CD14-positive monocyte (primary cell): ENCODE data around the gene TSPAN11. TPM values are rescaled to one million over a fixed set of nuclear protein-coding genes. Genes with fewer than 3 reads are reported as not detected.

Source experiments
- DNase-seq, 3 donors: peaks; one replicate each; pipeline ENCODE4 v3.0.0-alpha.2; 2011 to 2022
- H2AFZ ChIP-seq: 2 replicates; pipeline ENCODE4 v1.6.0; 2012; ENCODE audit warnings: mild to moderate bottlenecking, low read depth, low read length, inconsistent platforms; ENCODE audit not compliant: insufficient read depth, poor library complexity, severe bottlenecking
- H3K27ac ChIP-seq, 2 donors: 1 replicate in 1 of 2; 2 replicates in 1 of 2; pipeline ENCODE4 v1.5.1; 2012 to 2013; ENCODE audit warnings: low read length in 2 of 2, control low read depth in 1 of 2, inconsistent platforms in 1 of 2, low read depth in 1 of 2, mild to moderate bottlenecking in 1 of 2
- H3K27me3 ChIP-seq, 2 donors: one replicate each; pipeline versions ENCODE4 v1.6.0 to v1.6.1; 2011 to 2013; ENCODE audit warnings: low read length in 2 of 2; ENCODE audit not compliant: control insufficient read depth in 2 of 2, insufficient read depth in 2 of 2
- H3K36me3 ChIP-seq, 2 donors: replicated peaks in 1 of 2; 1 replicate in 1 of 2; 2 replicates in 1 of 2; pipeline versions ENCODE4 v1.5.1 to v1.6.1; 2012 to 2013; ENCODE audit warnings: low read length in 2 of 2, control low read depth in 1 of 2, inconsistent platforms in 1 of 2, mild to moderate bottlenecking in 1 of 2; ENCODE audit not compliant: insufficient read depth in 2 of 2, control insufficient read depth in 1 of 2
- H3K4me1 ChIP-seq, 2 donors: 1 replicate in 1 of 2; 2 replicates in 1 of 2; pipeline versions ENCODE4 v1.5.1 to v1.6.1; 2012 to 2013; ENCODE audit warnings: low read length in 2 of 2, control low read depth in 1 of 2, inconsistent platforms in 1 of 2, mild to moderate bottlenecking in 1 of 2, moderate library complexity in 1 of 2; ENCODE audit not compliant: insufficient read depth in 2 of 2, control insufficient read depth in 1 of 2
- H3K4me2 ChIP-seq: replicated peaks from 2 replicates; pipeline ENCODE3; 2012; ENCODE audit warnings: low read length, moderate library complexity, mild to moderate bottlenecking; ENCODE audit not compliant: poor library complexity, severe bottlenecking; ENCODE audit errors: extremely low read depth
- H3K4me3 ChIP-seq, 3 experiments: fragments of 200-600 bp in 1 of 3; sonication (generic) in 1 of 3; replicated peaks in 1 of 3; 1 replicate in 2 of 3; 2 replicates in 1 of 3; pipeline ENCODE4 v1.5.1; 2011 to 2013; ENCODE audit warnings: low read length in 3 of 3, mild to moderate bottlenecking in 3 of 3, control low read depth in 2 of 3, low read depth in 2 of 3, inconsistent platforms in 1 of 3, moderate library complexity in 1 of 3
- H3K79me2 ChIP-seq: 2 replicates; pipeline ENCODE4 v1.6.0; 2012; ENCODE audit warnings: mild to moderate bottlenecking, control low read depth, inconsistent platforms, low read length, moderate library complexity; ENCODE audit not compliant: insufficient read depth
- H3K9ac ChIP-seq: 2 replicates; pipeline ENCODE4 v1.6.0; 2017; ENCODE audit warnings: low read length, mild to moderate bottlenecking; ENCODE audit not compliant: insufficient read depth, poor library complexity, severe bottlenecking
- H3K9me3 ChIP-seq, 2 donors: replicated peaks in 1 of 2; 1 replicate in 1 of 2; 2 replicates in 1 of 2; pipeline versions ENCODE4 v1.5.1 to v1.6.1; 2012 to 2013; ENCODE audit warnings: low read length in 2 of 2, control low read depth in 1 of 2; ENCODE audit not compliant: control insufficient read depth in 1 of 2, insufficient read depth in 1 of 2
- H4K20me1 ChIP-seq: 2 replicates; pipeline ENCODE4 v1.6.0; 2012; ENCODE audit warnings: mild to moderate bottlenecking, low read length, control low read depth, moderate library complexity; ENCODE audit not compliant: insufficient read depth
- H3K27ac Mint-ChIP-seq, 7 donors: one replicate each; pipeline ENCODE4 v1.8.0; 2020; ENCODE audit warnings: mild to moderate bottlenecking in 7 of 7, mixed read lengths in 7 of 7, moderate library complexity in 6 of 7, inconsistent platforms in 2 of 7
- H3K27me3 Mint-ChIP-seq, 3 donors: one replicate each; pipeline ENCODE4 v1.8.0; 2021 to 2022; ENCODE audit warnings: low read depth in 3 of 3, mild to moderate bottlenecking in 3 of 3, mixed read lengths in 3 of 3, moderate library complexity in 3 of 3, inconsistent platforms in 1 of 3
- H3K36me3 Mint-ChIP-seq, 2 donors: one replicate each; pipeline ENCODE4 v1.8.0; 2020; ENCODE audit warnings: mixed read lengths in 2 of 2, inconsistent platforms in 1 of 2, mild to moderate bottlenecking in 1 of 2
- H3K4me1 Mint-ChIP-seq: one replicate; pipeline ENCODE4 v1.8.0; 2020; ENCODE audit warnings: mild to moderate bottlenecking, mixed read lengths
- H3K4me3 Mint-ChIP-seq, 2 donors: one replicate each; pipeline ENCODE4 v1.8.0; 2020; ENCODE audit warnings: mild to moderate bottlenecking in 2 of 2, mixed read lengths in 2 of 2, moderate library complexity in 1 of 2
- H3K9me3 Mint-ChIP-seq, 7 donors: one replicate each; pipeline ENCODE4 v1.8.0; 2020 to 2022; ENCODE audit warnings: mixed read lengths in 7 of 7, mild to moderate bottlenecking in 6 of 7, moderate library complexity in 6 of 7, inconsistent platforms in 2 of 7
- WGBS: methylation state at CpG from one replicate; pipeline ENCODE4 v1.1.5; 2013; ENCODE audit warnings: missing lambda C conversion rate; ENCODE audit not compliant: insufficient coverage; 5-methylcytosine and 5-hydroxymethylcytosine counted together
- intact Hi-C, 2 donors: fragments of 100-400 bp; cut with micrococcal nuclease; formaldehyde crosslinking; loops; one replicate each; pipeline versions ENCODE4 v1.15.0 to v1.15.1; 2023
- polyA plus RNA-seq, 3 donors: library from polyadenylated mRNA; depleted of rRNA in 1 of 3; unstranded in 2 of 3; stranded (reverse) in 1 of 3; fragments of 300-500 nt in 2 of 3; fragments of >200 nt in 1 of 3; fragmentation: Illumina TruSeq in 2 of 3; gene quantifications; 1 replicate in 2 of 3; 2 replicates in 1 of 3; pipeline ENCODE4 v1.2.3, GENCODE V29; 2012 to 2021
- TF ChIP-seq, protein P1 (sequence below): fragments of 200-600 bp; IDR thresholded peaks from one replicate; pipeline ENCODE4 v1.8.0; 2022; ENCODE audit warnings: antibody characterized with exemption, mild to moderate bottlenecking

TSPAN11 gene
- polyA plus RNA-seq, 3 donors: not detected

GRCh38 chr12:30977124-30977523 lies 50.6 kb downstream of the TSPAN11 start:
- WGBS: 87% methylated on average over 9 of the region's 11 CpGs
- Mint-ChIP-seq H3K4me3 (no peak overlapping the region), H3K27ac (no peak overlapping the region), H3K4me1 (no peaks in the 10 kb centered on the region), H3K27me3 (peaks cover 0 to 4% (median 0%) of the 10 kb centered on the region in 3 donors), H3K9me3 (peaks cover 0 to 2% (median 0%) of the 10 kb centered on the region in 7 donors), H3K36me3 (no peaks in the 10 kb centered on the region)
- Histone ChIP-seq H2AFZ (no peak overlapping the region), H3K9ac (no peak overlapping the region), H3K4me3 (no peak overlapping the region), H3K4me1 (no peaks in the 10 kb centered on the region), H3K4me2 (no peak overlapping the region), H3K27ac (no peak overlapping the region), H3K27me3 (no peaks in the 10 kb centered on the region), H3K9me3 (no peaks in the 10 kb centered on the region), H4K20me1 (no peaks in the 10 kb centered on the region), H3K79me2 (no peaks in the 10 kb centered on the region), H3K36me3 (no peaks in the 10 kb centered on the region)
- TF ChIP-seq, protein P1, sequence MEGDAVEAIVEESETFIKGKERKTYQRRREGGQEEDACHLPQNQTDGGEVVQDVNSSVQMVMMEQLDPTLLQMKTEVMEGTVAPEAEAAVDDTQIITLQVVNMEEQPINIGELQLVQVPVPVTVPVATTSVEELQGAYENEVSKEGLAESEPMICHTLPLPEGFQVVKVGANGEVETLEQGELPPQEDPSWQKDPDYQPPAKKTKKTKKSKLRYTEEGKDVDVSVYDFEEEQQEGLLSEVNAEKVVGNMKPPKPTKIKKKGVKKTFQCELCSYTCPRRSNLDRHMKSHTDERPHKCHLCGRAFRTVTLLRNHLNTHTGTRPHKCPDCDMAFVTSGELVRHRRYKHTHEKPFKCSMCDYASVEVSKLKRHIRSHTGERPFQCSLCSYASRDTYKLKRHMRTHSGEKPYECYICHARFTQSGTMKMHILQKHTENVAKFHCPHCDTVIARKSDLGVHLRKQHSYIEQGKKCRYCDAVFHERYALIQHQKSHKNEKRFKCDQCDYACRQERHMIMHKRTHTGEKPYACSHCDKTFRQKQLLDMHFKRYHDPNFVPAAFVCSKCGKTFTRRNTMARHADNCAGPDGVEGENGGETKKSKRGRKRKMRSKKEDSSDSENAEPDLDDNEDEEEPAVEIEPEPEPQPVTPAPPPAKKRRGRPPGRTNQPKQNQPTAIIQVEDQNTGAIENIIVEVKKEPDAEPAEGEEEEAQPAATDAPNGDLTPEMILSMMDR: no peak
- intact Hi-C loops: no loop called here
- DNase-seq: no peak

DNA sequence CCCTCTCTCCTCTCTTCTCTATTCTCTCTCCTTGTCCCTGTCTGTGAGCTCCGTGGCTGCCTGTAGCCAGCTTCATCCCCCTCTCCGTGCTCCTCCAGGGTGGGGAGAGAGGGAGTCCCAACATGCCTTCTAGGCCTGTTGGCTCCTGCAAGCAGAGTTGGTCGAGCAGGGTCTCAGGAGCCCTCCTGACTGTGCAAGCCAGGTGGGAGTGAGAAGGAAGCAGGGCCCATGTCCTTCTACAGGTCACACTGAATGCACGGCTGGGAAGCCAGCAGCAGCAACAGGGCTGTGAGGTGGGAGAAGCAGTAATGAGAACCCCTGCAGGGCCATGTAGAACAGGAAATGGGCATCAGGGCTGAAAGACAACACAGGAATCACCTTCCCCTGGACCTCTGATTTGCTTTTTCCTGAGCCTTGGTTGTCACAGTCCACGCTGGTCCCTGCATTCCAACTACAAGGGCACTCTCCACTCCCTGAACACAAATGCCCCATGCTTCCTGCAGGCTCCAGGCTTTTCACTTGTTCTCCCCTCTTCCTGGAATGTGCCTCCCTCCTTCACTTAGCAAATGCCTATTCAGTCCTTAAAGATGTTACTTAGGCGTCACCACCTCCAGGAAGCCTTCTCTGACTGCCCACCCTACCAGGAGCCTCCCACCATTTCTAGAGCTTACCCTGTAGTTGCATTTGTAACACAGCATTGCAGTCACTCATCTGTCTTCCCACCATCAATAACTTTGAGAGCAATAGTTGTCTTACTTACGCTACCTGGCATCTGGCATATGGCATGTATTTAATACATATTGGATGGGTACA lies 51.2 kb downstream of the TSPAN11 start:
- WGBS: 93% methylated on average over 5 of the region's 7 CpGs
- Histone ChIP-seq H3K9ac (no peak overlapping the region), H3K4me2 (no peak overlapping the region), H3K27me3 (no peaks in the 10 kb centered on the region), H3K36me3 (no peaks in the 10 kb centered on the region), H3K4me1 (no peaks in the 10 kb centered on the region), H3K79me2 (no peaks in the 10 kb centered on the region), H3K4me3 (no peak overlapping the region), H4K20me1 (no peaks in the 10 kb centered on the region), H3K27ac (no peak overlapping the region), H2AFZ (no peak overlapping the region), H3K9me3 (no peaks in the 10 kb centered on the region)
- Mint-ChIP-seq H3K4me3 (no peak overlapping the region), H3K4me1 (no peaks in the 10 kb centered on the region), H3K27ac (no peak overlapping the region), H3K27me3 (peaks cover 0 to 4% (median 0%) of the 10 kb centered on the region in 3 donors), H3K9me3 (peaks cover 0 to 2% (median 0%) of the 10 kb centered on the region in 7 donors), H3K36me3 (no peaks in the 10 kb centered on the region)
- TF ChIP-seq, protein P1: no peak
- intact Hi-C loops: no loop called here
- no peak for DNase-seq
